ENCODE data around the gene MROH9. TPM values are rescaled to one million over a fixed set of nuclear protein-coding genes. Genes with fewer than 3 reads are reported as not detected.

The MROH9 gene
- total RNA-seq, 4 donors from 2014 or later: not detected

GRCh38 chr1:171014880-171015279, 79.5 kb downstream of the MROH9 start:
- Histone ChIP-seq H3K4me3 (no peak overlapping the region), H3K4me1 (no peaks in the 10 kb centered on the region), H3K36me3 (no peaks in the 10 kb centered on the region), H3K27me3 (peaks cover 0 to 6% (median 0%) of the 10 kb centered on the region in 4 donors), H3K9me3 (no peaks in the 10 kb centered on the region), H3K27ac (replicated peaks in 1 of 4) (no peak overlapping the region)
- intact Hi-C loops (cut with DNase I): no loop called here
- no peak for DNase-seq (ENCODE audit: extremely low spot score)
- TF ChIP-seq EP300 (IDR thresholded peaks at IDR 0.05) (no peak), POLR2A (IDR thresholded peaks at IDR 0.05; ENCODE audit: low read depth) (no peak), CTCF (IDR thresholded peaks at IDR 0.05) (no peak), POLR2AphosphoS5 (IDR thresholded peaks at IDR 0.05) (no peak)
- 57% methylated on average over 4 of the region's 4 CpGs for WGBS

GRCh38 chr1:171017426-171017825, 82.1 kb downstream of the MROH9 start:
- intact Hi-C loops (cut with DNase I): no loop called here
- no peak overlapping the region for H3K4me3 ChIP-seq

GRCh38 chr1:171019971-171020370, 84.6 kb downstream of the MROH9 start:
- no peaks in the 10 kb centered on the region for H3K9me3 ChIP-seq
- intact Hi-C loops (cut with DNase I): no loop called here
- H3K27ac ChIP-seq (replicated peaks in 1 of 4): no peak overlapping the region
- H3K27me3 ChIP-seq: peaks cover 0 to 6% (median 0%) of the 10 kb centered on the region in 4 donors
- no peak for TF ChIP-seq POLR2A (IDR thresholded peaks at IDR 0.05; ENCODE audit: low read depth)
- TF ChIP-seq POLR2AphosphoS5 (IDR thresholded peaks at IDR 0.05): no peak
- no peak for TF ChIP-seq CTCF (IDR thresholded peaks at IDR 0.05)
- no peak for TF ChIP-seq EP300 (IDR thresholded peaks at IDR 0.05)
- no peaks in the 10 kb centered on the region for H3K36me3 ChIP-seq
- no peak for DNase-seq (ENCODE audit: extremely low spot score)
- H3K4me3 ChIP-seq: no peak overlapping the region
- H3K4me1 ChIP-seq: no peaks in the 10 kb centered on the region
- WGBS: 58% methylated on average over 4 of the region's 4 CpGs

More at GRCh38 chr1:171017426-171017825, 82.1 kb downstream of the MROH9 start:
- peaks cover 0 to 6% (median 0%) of the 10 kb centered on the region in 4 donors for H3K27me3 ChIP-seq
- no peak for TF ChIP-seq POLR2AphosphoS5 (IDR thresholded peaks at IDR 0.05)
- TF ChIP-seq EP300 (IDR thresholded peaks at IDR 0.05): no peak
- TF ChIP-seq POLR2A (IDR thresholded peaks at IDR 0.05; ENCODE audit: low read depth): no peak
- TF ChIP-seq CTCF (IDR thresholded peaks at IDR 0.05): no peak
- no peaks in the 10 kb centered on the region for H3K9me3 ChIP-seq
- H3K36me3 ChIP-seq: no peaks in the 10 kb centered on the region
- DNase-seq (ENCODE audit: extremely low spot score): no peak
- WGBS: 75% methylated on average over 1 of the region's 2 CpGs
- no peaks in the 10 kb centered on the region for H3K4me1 ChIP-seq
- no peak overlapping the region for H3K27ac ChIP-seq (replicated peaks in 1 of 4)

GRCh38 chr1:171032822-171033702, 97.7 kb downstream of the MROH9 start:
- Histone ChIP-seq H3K27me3 (peaks cover 0 to 13% (median 0%) of the 10 kb centered on the region in 4 donors), H3K27ac (replicated peaks in 1 of 4) (no peak overlapping the region), H3K4me1 (no peaks in the 10 kb centered on the region), H3K4me3 (no peak overlapping the region), H3K36me3 (no peaks in the 10 kb centered on the region), H3K9me3 (no peaks in the 10 kb centered on the region)
- no peak for DNase-seq (ENCODE audit: extremely low spot score)
- TF ChIP-seq EP300 (IDR thresholded peaks at IDR 0.05) (no peak), POLR2A (IDR thresholded peaks at IDR 0.05; ENCODE audit: low read depth) (no peak), CTCF (IDR thresholded peaks at IDR 0.05) (no peak), POLR2AphosphoS5 (IDR thresholded peaks at IDR 0.05) (no peak)
- intact Hi-C loops (cut with DNase I): no loop called here
- 47% methylated on average over 9 of the region's 14 CpGs for WGBS
